RWPE1 (cell line): ENCODE data around the gene PCDHGA8.

ENCODE experiments used
- CTCF ChIA-PET: fragments of 350-600 bp; sonication (Branson Sonifier 250); formaldehyde crosslinking; extraction: SDS; loops from one replicate; lab custom pipeline; 2021; lab: Yijun Ruan, JAX
- POLR2A ChIA-PET: fragments of 400-600 bp; formaldehyde crosslinking; extraction: SDS; loops from one replicate; lab custom pipeline; 2020; ENCODE audit warnings: antibody characterized with exemption; ENCODE audit not compliant: low non-redundant PET; lab: Yijun Ruan, JAX
- DNase-seq: peaks from one replicate; pipeline ENCODE4 v3.0.0; 2012; ENCODE audit warnings: low spot score
- H3K27ac ChIP-seq: fragments of 450-650 bp; 2 replicates; pipeline ENCODE4 v1.5.1; 2017
- CTCF ChIP-seq: fragments of 450-650 bp; conservative IDR thresholded peaks from 2 replicates; pipeline ENCODE4 v1.5.1; 2017; ENCODE audit warnings: low read depth, mild to moderate bottlenecking

The PCDHGA8 gene

GRCh38 chr5:141420855-141421488 lies 28.5 kb downstream of the PCDHGA8 start, which contains the start of gene PCDHGA11:
TSS of gene PCDHGA11 (plus strand) at chr5:141421051. CDS start at chr5:141421228, 177 bp downstream.
- H3K27ac ChIP-seq = no peak within 1 kb of the TSS
- ChIA-PET CTCF (interaction anchor here (0.7 to 0.9 kb wide), 3 partner anchors 12 to 164 kb away, joined by 3 to 4 read pairs (median 4); no protein-coding TSS in a partner anchor), POLR2A (no interaction called here)
- TF ChIP-seq CTCF = no peak
- no peak for DNase-seq

GRCh38 chr5:141421489-141421855 lies 29.0 kb downstream of the PCDHGA8 start:
- DNase-seq = no peak
- POLR2A ChIA-PET = no interaction called here
- CTCF ChIA-PET = interaction anchor here (0.6 to 0.7 kb wide), 2 partner anchors 11 to 159 kb away, joined by 3 read pairs; no protein-coding TSS in a partner anchor
- H3K27ac ChIP-seq = no peak overlapping the region
- no peak for TF ChIP-seq CTCF

GRCh38 chr5:141422742-141423291 lies 30.4 kb downstream of the PCDHGA8 start:
- H3K27ac ChIP-seq = no peak overlapping the region
- TF ChIP-seq CTCF = no peak
- DNase-seq = no peak
- CTCF ChIA-PET = interaction anchor here (0.6 kb wide), 1 partner anchor 90 kb away, joined by 3 read pairs; no protein-coding TSS in a partner anchor
- POLR2A ChIA-PET = no interaction called here

- no peak overlapping the region for H3K27ac ChIP-seq
- no peak for TF ChIP-seq CTCF
- ChIA-PET POLR2A (no interaction called here), CTCF (interaction anchor here (0.5 to 0.8 kb wide), 3 partner anchors 10 to 80 kb away, joined by 3 to 5 read pairs (median 4); partner anchors contain the start of gene PCDHGB7)
- DNase-seq = no peak
Measured at GRCh38 chr5:141427783-141428426, 35.5 kb downstream of the PCDHGA8 start.

GRCh38 chr5:141430332-141431113 lies 38.1 kb downstream of the PCDHGA8 start, which contains the start of gene PCDHGA12:
TSS of gene PCDHGA12 (plus strand) at chr5:141430507. CDS start at chr5:141430760, 253 bp downstream.
- POLR2A ChIA-PET = no interaction called here
- CTCF ChIA-PET = interaction anchor here (0.6 to 1.5 kb wide), 9 partner anchors 90 to 337 kb away, joined by 3 to 8 read pairs (median 4); partner anchors contain the start of gene PCDHB11
- TF ChIP-seq CTCF = no peak
- peak; percentile 60 for DNase-seq
- no peak within 1 kb of the TSS for H3K27ac ChIP-seq
